ENCODE data around the gene NDP.

The NDP gene

DNA sequence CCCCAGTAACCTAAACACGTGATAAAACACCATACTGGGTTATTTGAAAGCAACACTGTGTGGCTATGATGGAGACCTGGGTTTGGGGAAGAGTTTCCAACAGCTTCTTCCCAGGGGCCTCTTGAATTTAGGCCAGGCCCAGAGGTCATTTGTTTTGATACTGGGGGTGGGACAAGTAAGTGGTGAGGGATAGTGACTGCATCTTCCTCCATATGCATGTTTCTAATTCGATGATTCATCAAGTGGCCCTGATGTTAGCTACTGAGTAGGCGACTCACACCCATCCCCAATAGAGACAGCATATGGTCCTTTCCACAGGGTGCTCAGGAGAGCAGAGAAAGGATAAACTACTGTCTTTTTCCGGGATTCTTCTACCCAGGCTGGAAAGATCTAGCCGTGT is 2.7 kb downstream of the NDP start:
- WGBS = 68% methylated on average over 5 of the region's 5 CpGs
- H3K36me3 ChIP-seq (ENCODE audit: insufficient read depth, low read length) = no peaks in the 10 kb centered on the region
- no peaks in the 10 kb centered on the region for H3K9me3 ChIP-seq (ENCODE audit: insufficient read depth, low read depth, low read length)
- H3K4me3 ChIP-seq (ENCODE audit: low read length) = no peak overlapping the region
- no peak overlapping the region for H3K27ac ChIP-seq (ENCODE audit: low read depth, low read length)
- H3K27me3 ChIP-seq (ENCODE audit: insufficient read depth, low read length) = peaks cover 19% of the 10 kb centered on the region
- peaks cover 17% of the 10 kb centered on the region for H3K4me1 ChIP-seq (ENCODE audit: insufficient read depth, low read length)
- no peak overlapping the region for H3K9ac ChIP-seq (ENCODE audit: low read depth, low read length)

DNA sequence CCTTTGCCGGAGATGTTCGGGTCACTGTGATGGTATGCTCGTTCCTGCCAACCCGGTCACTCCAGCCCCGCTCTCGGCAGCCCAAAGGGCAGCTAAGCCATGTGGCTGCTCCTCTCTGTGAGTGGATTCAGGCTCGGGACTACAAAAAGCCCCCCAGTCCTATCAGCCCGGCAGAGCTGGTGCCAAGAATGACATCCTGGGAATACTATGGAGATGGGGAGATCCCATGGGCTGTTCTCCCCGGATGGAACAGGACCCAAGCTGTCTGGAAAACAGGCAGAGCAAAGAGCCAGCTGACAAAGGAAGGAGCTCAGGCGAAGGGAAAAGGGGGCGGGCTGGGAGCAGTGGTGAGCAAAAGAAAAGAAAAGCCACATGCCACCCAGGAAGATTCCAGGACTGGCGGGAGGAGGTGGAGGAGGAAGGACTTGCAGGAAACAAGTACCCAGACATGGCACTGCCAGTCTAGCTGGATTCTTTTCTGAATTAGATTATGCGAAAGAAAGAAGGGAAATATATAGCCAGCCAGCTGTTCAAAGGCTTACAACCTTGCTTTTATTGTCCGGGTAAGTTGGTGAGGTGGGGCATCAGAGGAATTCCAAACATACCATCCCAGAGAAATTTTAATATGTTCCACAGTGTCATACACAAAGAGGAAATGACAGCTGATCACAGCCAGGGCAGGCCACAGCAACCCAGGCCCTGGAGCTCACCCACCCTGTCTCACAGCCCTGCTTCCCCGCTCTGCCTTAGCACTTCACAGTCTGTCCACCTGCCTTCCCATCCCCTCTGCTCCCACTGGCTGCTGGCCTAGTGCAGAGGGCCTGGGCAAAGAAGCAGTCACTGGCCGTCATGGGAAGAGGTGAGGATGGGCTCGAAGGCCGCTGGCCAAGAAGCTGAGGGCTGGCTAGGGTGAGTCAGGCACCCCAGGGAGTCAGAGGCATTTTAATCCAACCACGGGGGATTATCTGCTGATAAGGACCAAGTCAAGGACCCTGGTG is 3.4 kb downstream of the NDP start:
- H3K27me3 ChIP-seq (ENCODE audit: insufficient read depth, low read length) = peaks cover 19% of the 10 kb centered on the region
- no peak overlapping the region for H3K4me3 ChIP-seq (ENCODE audit: low read length)
- no peaks in the 10 kb centered on the region for H3K36me3 ChIP-seq (ENCODE audit: insufficient read depth, low read length)
- no peaks in the 10 kb centered on the region for H3K9me3 ChIP-seq (ENCODE audit: insufficient read depth, low read depth, low read length)
- no peak overlapping the region for H3K9ac ChIP-seq (ENCODE audit: low read depth, low read length)
- 74% methylated on average over 18 of the region's 19 CpGs for WGBS
- no peak overlapping the region for H3K27ac ChIP-seq (ENCODE audit: low read depth, low read length)
- H3K4me1 ChIP-seq (ENCODE audit: insufficient read depth, low read length) = peaks cover 17% of the 10 kb centered on the region

- no peaks in the 10 kb centered on the region for H3K9me3 ChIP-seq (ENCODE audit: insufficient read depth, low read depth, low read length)
- peaks cover 9% of the 10 kb centered on the region; the same call in 1 of the 2 replicates for H3K27me3 ChIP-seq (ENCODE audit: insufficient read depth, low read length)
- H3K4me1 ChIP-seq (ENCODE audit: insufficient read depth, low read length) = peaks cover 11% of the 10 kb centered on the region
- no peaks in the 10 kb centered on the region for H3K36me3 ChIP-seq (ENCODE audit: insufficient read depth, low read length)
- 91% methylated on average over 2 of the region's 4 CpGs for WGBS
- no peak overlapping the region for H3K27ac ChIP-seq (ENCODE audit: low read depth, low read length)
- H3K9ac ChIP-seq (ENCODE audit: low read depth, low read length) = no peak overlapping the region
- no peak overlapping the region for H3K4me3 ChIP-seq (ENCODE audit: low read length)
Observed at GRCh38 chrX:43968359-43968781, 4.8 kb downstream of the NDP start.

GRCh38 chrX:43964936-43965335 is 8.3 kb downstream of the NDP start:
- 82% methylated on average over 2 of the region's 3 CpGs for WGBS
- H3K36me3 ChIP-seq (ENCODE audit: insufficient read depth, low read length) = no peaks in the 10 kb centered on the region
- no peak overlapping the region for H3K27ac ChIP-seq (ENCODE audit: low read depth, low read length)
- H3K9me3 ChIP-seq (ENCODE audit: insufficient read depth, low read depth, low read length) = no peaks in the 10 kb centered on the region
- no peaks in the 10 kb centered on the region for H3K4me1 ChIP-seq (ENCODE audit: insufficient read depth, low read length)
- H3K9ac ChIP-seq (ENCODE audit: low read depth, low read length) = no peak overlapping the region
- no peak overlapping the region for H3K4me3 ChIP-seq (ENCODE audit: low read length)
- no peaks in the 10 kb centered on the region for H3K27me3 ChIP-seq (ENCODE audit: insufficient read depth, low read length)

DNA sequence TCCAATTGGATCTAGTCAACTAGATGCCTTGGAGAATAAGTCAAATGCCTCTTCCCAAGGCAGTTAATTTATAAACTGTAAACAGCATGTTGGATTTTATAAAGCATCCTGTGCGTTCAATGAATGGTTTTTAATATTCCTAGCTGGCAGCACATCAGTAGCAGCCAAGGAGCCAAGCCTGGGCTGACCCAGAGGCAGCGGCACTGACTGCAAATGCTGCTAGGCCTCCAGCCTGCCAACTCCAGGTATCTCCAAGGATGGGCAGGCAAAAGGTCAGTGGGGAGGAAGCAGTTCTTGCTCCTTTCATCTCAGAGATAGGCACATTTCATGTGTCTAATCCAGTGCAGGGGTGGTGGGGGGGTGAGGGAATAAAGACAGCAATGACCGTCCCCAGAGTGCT is 9.5 kb downstream of the NDP start:
- H3K27me3 ChIP-seq (ENCODE audit: insufficient read depth, low read length) = no peaks in the 10 kb centered on the region
- no peaks in the 10 kb centered on the region for H3K9me3 ChIP-seq (ENCODE audit: insufficient read depth, low read depth, low read length)
- H3K4me1 ChIP-seq (ENCODE audit: insufficient read depth, low read length) = no peaks in the 10 kb centered on the region
- no peaks in the 10 kb centered on the region for H3K36me3 ChIP-seq (ENCODE audit: insufficient read depth, low read length)
- H3K4me3 ChIP-seq (ENCODE audit: low read length) = no peak overlapping the region
- WGBS = 88% methylated on average over 3 of the region's 3 CpGs
- no peak overlapping the region for H3K9ac ChIP-seq (ENCODE audit: low read depth, low read length)
- no peak overlapping the region for H3K27ac ChIP-seq (ENCODE audit: low read depth, low read length)

- no peak overlapping the region for H3K9ac ChIP-seq (ENCODE audit: low read depth, low read length)
- 98% methylated on average over 9 of the region's 9 CpGs for WGBS
- H3K36me3 ChIP-seq (ENCODE audit: insufficient read depth, low read length) = no peaks in the 10 kb centered on the region
- no peaks in the 10 kb centered on the region for H3K9me3 ChIP-seq (ENCODE audit: insufficient read depth, low read depth, low read length)
- no peak overlapping the region for H3K4me3 ChIP-seq (ENCODE audit: low read length)
- no peak overlapping the region for H3K27ac ChIP-seq (ENCODE audit: low read depth, low read length)
- H3K4me1 ChIP-seq (ENCODE audit: insufficient read depth, low read length) = no peaks in the 10 kb centered on the region
- H3K27me3 ChIP-seq (ENCODE audit: insufficient read depth, low read length) = no peaks in the 10 kb centered on the region
Observed at GRCh38 chrX:43962636-43963035, 10.6 kb downstream of the NDP start.

DNA sequence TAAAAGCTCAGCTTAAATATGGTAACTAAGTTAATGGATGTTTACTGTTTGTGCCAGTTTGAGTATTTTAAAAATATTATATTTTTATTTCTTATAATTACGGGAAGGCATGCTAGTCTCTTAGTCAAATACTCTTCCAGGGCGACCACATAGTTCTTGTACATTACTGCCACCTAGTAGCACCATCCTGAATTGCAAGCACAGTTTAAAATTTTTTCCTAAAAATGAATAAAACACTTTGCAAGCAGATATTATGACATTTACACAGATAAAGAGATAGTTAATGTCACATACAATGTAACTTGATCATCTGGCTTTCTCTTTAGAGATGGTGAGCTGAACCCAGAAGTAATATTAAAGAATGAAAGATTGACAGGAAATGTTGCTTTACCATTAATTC is 11.5 kb downstream of the NDP start:
- Histone ChIP-seq H3K27me3 (ENCODE audit: insufficient read depth, low read length) (no peaks in the 10 kb centered on the region), H3K4me1 (ENCODE audit: insufficient read depth, low read length) (no peaks in the 10 kb centered on the region), H3K4me3 (ENCODE audit: low read length) (no peak overlapping the region), H3K9ac (ENCODE audit: low read depth, low read length) (no peak overlapping the region), H3K9me3 (ENCODE audit: insufficient read depth, low read depth, low read length) (no peaks in the 10 kb centered on the region), H3K27ac (ENCODE audit: low read depth, low read length) (no peak overlapping the region), H3K36me3 (ENCODE audit: insufficient read depth, low read length) (no peaks in the 10 kb centered on the region)
- whole genome bisulfite sequencing = 70% methylated on average over 2 of the region's 2 CpGs

DNA sequence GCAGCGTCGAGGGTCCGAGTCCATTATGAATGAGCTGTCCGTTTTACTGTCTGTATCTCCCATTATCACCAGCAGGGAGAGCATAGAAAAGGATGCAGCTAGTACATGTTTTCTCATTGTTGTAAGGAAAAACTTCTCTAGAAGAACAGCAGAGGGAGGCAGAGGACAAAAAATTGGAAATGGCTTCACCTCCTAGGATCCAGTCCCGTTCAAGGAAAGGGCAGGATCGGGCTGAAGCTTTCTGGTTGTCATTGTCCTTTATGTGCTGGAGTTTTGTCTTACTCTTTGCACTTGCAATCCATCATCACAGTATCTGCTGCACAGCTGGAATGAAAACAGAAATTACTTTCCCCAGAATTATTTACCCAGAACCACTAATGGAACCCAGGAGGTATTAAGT is 14.7 kb downstream of the NDP start:
- Histone ChIP-seq H3K27ac (ENCODE audit: low read depth, low read length) (no peak overlapping the region), H3K9me3 (ENCODE audit: insufficient read depth, low read depth, low read length) (no peaks in the 10 kb centered on the region), H3K27me3 (ENCODE audit: insufficient read depth, low read length) (no peaks in the 10 kb centered on the region), H3K4me3 (ENCODE audit: low read length) (no peak overlapping the region), H3K9ac (ENCODE audit: low read depth, low read length) (no peak overlapping the region), H3K36me3 (ENCODE audit: insufficient read depth, low read length) (no peaks in the 10 kb centered on the region), H3K4me1 (ENCODE audit: insufficient read depth, low read length) (no peaks in the 10 kb centered on the region)
- WGBS = 14% methylated on average over 6 of the region's 6 CpGs

DNA sequence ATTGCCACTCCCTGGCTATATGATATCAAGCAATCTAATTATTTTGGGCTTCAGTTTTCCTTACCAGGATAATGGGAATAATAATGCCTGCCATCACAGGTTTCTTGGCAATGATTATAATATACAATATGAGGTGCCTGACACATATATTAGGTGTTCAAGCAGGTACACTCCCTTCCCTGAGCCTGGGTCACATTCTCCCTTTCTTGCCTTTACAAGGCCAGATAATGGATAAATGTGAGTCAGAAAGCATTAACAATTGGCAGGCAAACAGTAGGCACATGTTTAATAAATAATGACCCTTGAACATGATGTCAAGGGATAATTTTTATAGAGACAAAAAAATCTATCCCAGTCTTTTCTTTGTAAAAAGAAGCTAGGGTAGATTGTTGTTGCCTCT is 17.2 kb downstream of the NDP start:
- no peak overlapping the region for H3K9ac ChIP-seq (ENCODE audit: low read depth, low read length)
- no peaks in the 10 kb centered on the region for H3K9me3 ChIP-seq (ENCODE audit: insufficient read depth, low read depth, low read length)
- H3K4me3 ChIP-seq (ENCODE audit: low read length) = no peak overlapping the region
- no peak overlapping the region for H3K27ac ChIP-seq (ENCODE audit: low read depth, low read length)
- H3K36me3 ChIP-seq (ENCODE audit: insufficient read depth, low read length) = no peaks in the 10 kb centered on the region
- H3K4me1 ChIP-seq (ENCODE audit: insufficient read depth, low read length) = no peaks in the 10 kb centered on the region
- no peaks in the 10 kb centered on the region for H3K27me3 ChIP-seq (ENCODE audit: insufficient read depth, low read length)

- H3K27me3 ChIP-seq (ENCODE audit: insufficient read depth, low read length) = no peaks in the 10 kb centered on the region
- no peak overlapping the region for H3K27ac ChIP-seq (ENCODE audit: low read depth, low read length)
- H3K36me3 ChIP-seq (ENCODE audit: insufficient read depth, low read length) = no peaks in the 10 kb centered on the region
- no peak overlapping the region for H3K9ac ChIP-seq (ENCODE audit: low read depth, low read length)
- no peaks in the 10 kb centered on the region for H3K9me3 ChIP-seq (ENCODE audit: insufficient read depth, low read depth, low read length)
- H3K4me1 ChIP-seq (ENCODE audit: insufficient read depth, low read length) = no peaks in the 10 kb centered on the region
- WGBS = 92% methylated on average over 2 of the region's 3 CpGs
- no peak overlapping the region for H3K4me3 ChIP-seq (ENCODE audit: low read length)
Observed at GRCh38 chrX:43953218-43953617, 20.0 kb downstream of the NDP start.

DNA sequence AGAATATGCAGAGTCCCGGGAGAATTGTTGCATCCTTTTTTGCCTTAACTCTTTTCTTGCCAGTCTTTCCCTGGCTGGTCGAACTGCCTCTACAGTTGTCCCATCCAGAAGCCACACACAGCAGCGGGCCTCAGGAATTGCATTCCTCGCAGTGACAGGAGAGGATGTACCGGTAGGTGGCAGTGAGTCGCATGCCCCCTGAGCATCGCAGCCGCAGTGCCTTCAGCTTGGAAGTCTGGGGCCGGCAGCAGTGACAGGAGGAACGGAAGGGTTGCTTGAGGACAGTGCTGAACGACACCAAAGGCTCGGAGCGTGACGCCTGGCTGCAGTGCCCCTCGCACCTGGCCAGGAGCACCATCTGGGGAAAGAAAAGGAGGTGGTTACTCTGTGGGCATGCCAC is 23.5 kb downstream of the NDP start:
- Histone ChIP-seq H3K4me1 (ENCODE audit: insufficient read depth, low read length) (no peaks in the 10 kb centered on the region), H3K27ac (ENCODE audit: low read depth, low read length) (no peak overlapping the region), H3K4me3 (ENCODE audit: low read length) (no peak overlapping the region), H3K9ac (ENCODE audit: low read depth, low read length) (no peak overlapping the region), H3K36me3 (ENCODE audit: insufficient read depth, low read length) (no peaks in the 10 kb centered on the region), H3K27me3 (ENCODE audit: insufficient read depth, low read length) (no peaks in the 10 kb centered on the region), H3K9me3 (ENCODE audit: insufficient read depth, low read depth, low read length) (no peaks in the 10 kb centered on the region)
- 13% methylated on average over 15 of the region's 15 CpGs for WGBS

All from HUES64 (cell line).